GM23248 (cell line): ENCODE data around the gene BAZ1B.

ENCODE experiments used
- EZH2 ChIP-seq: fragments of 200-600 bp; sonication (generic); IDR thresholded peaks from 2 replicates; pipeline ENCODE4 v1.6.1; 2018; ENCODE audit warnings: antibody characterized with exemption, mild to moderate bottlenecking; ENCODE audit not compliant: insufficient read depth, poor library complexity, severe bottlenecking
- EZH2phosphoT487 ChIP-seq: fragments of 200-600 bp; sonication (generic); IDR thresholded peaks from 2 replicates; pipeline ENCODE4 v1.6.1; 2018; ENCODE audit warnings: antibody characterized with exemption, moderate library complexity, mild to moderate bottlenecking, low read depth; ENCODE audit not compliant: insufficient read depth

GRCh38 chr7:73565675-73566340 is 43.7 kb upstream of the BAZ1B start:
- TF ChIP-seq EZH2phosphoT487 (no peak), EZH2 (no peak)
